ENCODE measurements around the gene RBMS1. TPM values are rescaled to one million over a fixed set of nuclear protein-coding genes. Genes with fewer than 3 reads are reported as not detected.

RBMS1 gene
- total RNA-seq, 4 donors from 2014 or later: 50.2 to 62.3 (median 59.1) TPM

- intact Hi-C loops (cut with DNase I; ENCODE audit: low total_unique reads): loop anchor here (10.0 kb wide), 1 partner anchor 638 kb away; no protein-coding TSS in a partner anchor
- DNase-seq (ENCODE audit: low spot score in 2 of 2): no peak
- no peak overlapping the region for H3K4me3 ChIP-seq (ENCODE audit: low read depth, poor library complexity, severe bottlenecking)
- TF ChIP-seq CTCF (IDR thresholded peaks at IDR 0.05): no peak
- TF ChIP-seq POLR2A (IDR thresholded peaks at IDR 0.05): no peak
Measured at GRCh38 chr2:160326786-160327185, 166.8 kb downstream of the RBMS1 start.

DNA sequence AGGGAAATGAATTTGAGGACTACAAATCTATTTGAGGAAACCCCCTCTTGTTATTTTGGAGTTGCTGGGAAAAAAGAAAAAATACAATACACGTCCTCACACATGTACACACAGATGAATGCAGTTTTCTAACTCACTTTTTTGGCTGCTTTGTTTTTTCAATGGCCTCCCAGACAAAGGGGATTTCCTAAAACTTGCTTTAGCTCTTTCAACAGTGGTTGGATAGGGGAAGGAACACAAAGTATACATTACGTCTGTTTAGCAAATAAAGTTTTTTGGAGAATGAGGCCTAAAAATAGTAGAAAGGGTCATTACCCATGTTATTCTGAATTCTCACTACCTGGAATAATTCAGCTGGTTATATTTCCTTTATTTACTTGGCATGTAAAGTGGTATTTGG is 168.2 kb downstream of the RBMS1 start:
- TF ChIP-seq CTCF (IDR thresholded peaks at IDR 0.05) (no peak), POLR2A (IDR thresholded peaks at IDR 0.05) (no peak)
- intact Hi-C loops (cut with DNase I; ENCODE audit: low total_unique reads): loop anchor here (10.0 kb wide), 1 partner anchor 639 kb away; no protein-coding TSS in a partner anchor
- no peak for DNase-seq (ENCODE audit: low spot score in 2 of 2)
- 73 to 88% methylated on average over 2 of the region's 2 CpGs for WGBS, 2 donors
- H3K4me3 ChIP-seq (ENCODE audit: low read depth, poor library complexity, severe bottlenecking): no peak overlapping the region

DNA sequence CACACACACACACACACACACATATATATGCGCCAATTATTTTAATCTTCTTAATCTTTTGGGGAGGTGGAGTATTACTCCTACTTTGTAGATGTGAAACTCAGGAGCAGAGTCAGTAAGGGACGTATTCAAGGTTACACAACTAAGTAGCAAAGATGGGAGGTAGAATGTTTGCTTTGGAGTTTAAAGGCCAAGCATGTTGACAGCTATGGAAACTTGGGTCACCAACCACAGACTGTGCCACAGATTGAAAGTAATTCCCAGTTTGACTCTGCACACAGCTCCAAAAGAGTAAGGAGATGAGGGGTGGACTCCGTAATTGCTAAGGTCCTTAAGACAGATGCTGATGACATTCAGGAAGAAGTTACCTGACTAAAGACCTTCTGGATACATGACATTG is 168.7 kb downstream of the RBMS1 start:
- intact Hi-C loops (cut with DNase I; ENCODE audit: low total_unique reads): loop anchor here (10.0 kb wide), 1 partner anchor 640 kb away; no protein-coding TSS in a partner anchor
- no peak for TF ChIP-seq CTCF (IDR thresholded peaks at IDR 0.05)
- no peak for TF ChIP-seq POLR2A (IDR thresholded peaks at IDR 0.05)
- no peak for DNase-seq (ENCODE audit: low spot score in 2 of 2)
- WGBS, 2 donors: 70 to 78% methylated on average over 3 of the region's 3 CpGs
- no peak overlapping the region for H3K4me3 ChIP-seq (ENCODE audit: low read depth, poor library complexity, severe bottlenecking)

DNA sequence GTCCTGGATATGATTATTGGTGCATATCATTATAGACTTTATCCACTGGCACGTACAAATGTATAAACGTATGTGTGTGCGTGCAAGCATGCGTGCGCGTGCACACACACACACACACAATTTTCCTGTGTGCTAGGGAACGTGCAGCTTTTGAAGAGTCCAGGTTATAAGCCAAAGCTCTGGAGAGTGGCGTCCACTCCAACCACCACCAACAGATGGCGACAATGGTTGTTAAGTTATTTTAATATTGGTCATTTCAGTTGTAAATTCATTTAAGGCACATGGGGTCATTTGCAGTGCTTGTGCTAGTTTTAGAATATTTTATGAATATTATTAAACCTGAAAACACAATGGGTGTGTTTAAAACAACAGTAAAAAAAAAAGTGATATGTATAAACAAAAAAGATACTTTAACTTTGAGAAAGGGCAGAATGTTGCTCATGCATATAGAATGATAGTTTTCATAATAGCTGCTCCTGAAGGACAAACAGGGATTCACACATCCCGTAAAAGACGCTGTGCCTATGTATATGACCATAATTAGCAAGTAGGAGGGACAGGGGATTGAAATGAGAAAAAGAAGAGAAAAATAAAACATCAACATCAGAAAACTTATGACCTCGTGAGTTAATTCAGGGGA is 169.3 kb downstream of the RBMS1 start:
- intact Hi-C loops (cut with DNase I; ENCODE audit: low total_unique reads): loop anchor here (10.0 kb wide), 1 partner anchor 641 kb away; no protein-coding TSS in a partner anchor
- 61 to 64% methylated on average over 12 of the region's 12 CpGs for WGBS, 2 donors
- no peak for DNase-seq (ENCODE audit: low spot score in 2 of 2)
- H3K4me3 ChIP-seq (ENCODE audit: low read depth, poor library complexity, severe bottlenecking): no peak overlapping the region
- TF ChIP-seq CTCF (IDR thresholded peaks at IDR 0.05) (no peak), POLR2A (IDR thresholded peaks at IDR 0.05) (no peak)

DNA sequence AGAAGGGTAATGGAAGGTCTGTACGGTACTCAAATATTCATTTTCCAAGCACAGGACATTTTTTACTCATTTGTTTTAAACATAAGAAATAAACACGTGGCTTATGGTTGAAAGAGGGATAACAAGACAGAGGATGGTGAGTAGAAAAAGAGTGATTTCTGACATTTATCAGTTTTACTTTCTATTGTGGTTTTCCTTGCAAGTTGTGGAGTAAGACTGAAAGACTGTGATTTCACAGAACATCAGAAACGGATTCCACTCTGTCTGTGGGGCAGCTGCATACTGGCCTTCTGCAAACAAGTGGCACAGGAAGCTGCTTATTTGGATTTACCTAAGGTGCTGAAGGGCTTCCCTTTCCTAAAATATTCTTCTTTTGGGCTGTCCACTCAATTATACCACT is 171.3 kb downstream of the RBMS1 start:
- intact Hi-C loops (cut with DNase I; ENCODE audit: low total_unique reads): loop anchor here (10.0 kb wide), 1 partner anchor 642 kb away; no protein-coding TSS in a partner anchor
- TF ChIP-seq POLR2A (IDR thresholded peaks at IDR 0.05) (no peak), CTCF (IDR thresholded peaks at IDR 0.05) (no peak)
- no peak for DNase-seq (ENCODE audit: low spot score in 2 of 2)
- no peak overlapping the region for H3K4me3 ChIP-seq (ENCODE audit: low read depth, poor library complexity, severe bottlenecking)
- WGBS, 2 donors: 83 to 86% methylated on average over 3 of the region's 3 CpGs

- H3K4me3 ChIP-seq (ENCODE audit: low read depth, poor library complexity, severe bottlenecking): no peak overlapping the region
- intact Hi-C loops (cut with DNase I; ENCODE audit: low total_unique reads): loop anchor here (10.0 kb wide), 1 partner anchor 644 kb away; no protein-coding TSS in a partner anchor
- TF ChIP-seq CTCF (IDR thresholded peaks at IDR 0.05): no peak
- no peak for TF ChIP-seq POLR2A (IDR thresholded peaks at IDR 0.05)
- DNase-seq (ENCODE audit: low spot score in 2 of 2): no peak
- 36 to 40% methylated on average over 2 of the region's 2 CpGs for WGBS, 2 donors
Measured at GRCh38 chr2:160321006-160321405, 172.6 kb downstream of the RBMS1 start.

All from lower leg skin (tissue), 4 donors.